NT2/D1 (cell line): Measurements from ENCODE around the gene EDC3.

Source experiments
- DNase-seq: peaks from one replicate; pipeline ENCODE4 v3.0.0-alpha.2; 2011; ENCODE audit warnings: low read depth, low spot score
- H3K27me3 ChIP-seq: 2 replicates; pipeline ENCODE4 v1.6.0; 2011; ENCODE audit warnings: mild to moderate bottlenecking; ENCODE audit not compliant: insufficient read length, insufficient read depth
- H3K36me3 ChIP-seq: 2 replicates; pipeline ENCODE4 v1.6.1; 2011; ENCODE audit warnings: mild to moderate bottlenecking, low read length, mixed read lengths; ENCODE audit not compliant: insufficient read depth, insufficient read length
- H3K4me1 ChIP-seq: 2 replicates; pipeline ENCODE4 v1.5.1; 2011; ENCODE audit not compliant: insufficient read depth, insufficient read length
- H3K4me3 ChIP-seq: 2 replicates; pipeline ENCODE4 v1.5.1; 2011; ENCODE audit warnings: low read depth; ENCODE audit not compliant: insufficient read length
- H3K9ac ChIP-seq: 2 replicates; pipeline ENCODE4 v1.6.0; 2011; ENCODE audit warnings: low read depth; ENCODE audit not compliant: insufficient read length
- H3K9me3 ChIP-seq: 2 replicates; pipeline ENCODE4 v1.5.1; 2011; ENCODE audit warnings: mild to moderate bottlenecking, low read length; ENCODE audit not compliant: insufficient read depth
- SUZ12 ChIP-seq: IDR thresholded peaks from 2 replicates; pipeline ENCODE4 v1.6.1; 2011; ENCODE audit not compliant: insufficient read length, insufficient read depth; ENCODE audit errors: extremely low read depth
- YY1 ChIP-seq: IDR thresholded peaks from 2 replicates; pipeline ENCODE4 v1.6.1; 2011; ENCODE audit not compliant: insufficient read length, insufficient read depth
- ZNF274 ChIP-seq: IDR thresholded peaks from 2 replicates; pipeline ENCODE4 v1.6.1; 2011; ENCODE audit warnings: mild to moderate bottlenecking, low read depth, low read length

EDC3 gene

GRCh38 chr15:74727727-74728126 is 31.9 kb upstream of the EDC3 start:
- H3K27me3 ChIP-seq, result peaks cover 44% of the 10 kb centered on the region
- no peaks in the 10 kb centered on the region for H3K36me3 ChIP-seq
- H3K9me3 ChIP-seq, result peaks cover 6% of the 10 kb centered on the region; the same call in 1 of the 2 replicates
- H3K4me1 ChIP-seq, result peaks cover 13% of the 10 kb centered on the region
- no peak for DNase-seq
- H3K9ac ChIP-seq, result no peak overlapping the region
- TF ChIP-seq YY1 (no peak), SUZ12 (no peak)
- H3K4me3 ChIP-seq, result no peak overlapping the region

- H3K27me3 ChIP-seq, result peaks cover 49% of the 10 kb centered on the region
- H3K4me1 ChIP-seq, result peaks cover 13% of the 10 kb centered on the region
- peak overlapping the region; percentile 73 for H3K9ac ChIP-seq
- peak overlapping the region; percentile 68 for H3K4me3 ChIP-seq
- no peak for DNase-seq
- H3K9me3 ChIP-seq, result peaks cover 6% of the 10 kb centered on the region; the same call in 1 of the 2 replicates
- TF ChIP-seq ZNF274, result no peak
- no peak for TF ChIP-seq SUZ12
- TF ChIP-seq YY1, result no peak
- H3K36me3 ChIP-seq, result no peaks in the 10 kb centered on the region
Measured at GRCh38 chr15:74726774-74727164, 30.9 kb upstream of the EDC3 start.

GRCh38 chr15:74725845-74726773 is 30.3 kb upstream of the EDC3 start:
- Histone ChIP-seq H3K36me3 (no peaks in the 10 kb centered on the region), H3K4me1 (peaks cover 11% of the 10 kb centered on the region), H3K27me3 (peaks cover 47% of the 10 kb centered on the region), H3K9me3 (peaks cover 6% of the 10 kb centered on the region; the same call in 1 of the 2 replicates), H3K9ac (peak overlapping the region; percentile 84), H3K4me3 (peak overlapping the region; percentile 68)
- no peak for TF ChIP-seq YY1
- no peak for TF ChIP-seq SUZ12
- no peak for TF ChIP-seq ZNF274
- no peak for DNase-seq

GRCh38 chr15:74725225-74725774 is 29.5 kb upstream of the EDC3 start, which contains the start of gene CYP1A1:
Gene CYP1A1, minus strand, starts transcription at chr15:74725528. Its CDS starts 2,431 bp downstream, at chr15:74723097.
- Histone ChIP-seq H3K4me3 (peak within 1 kb of the TSS; percentile 68), H3K9me3 (peaks cover 6% of the 10 kb centered on the region; the same call in 1 of the 2 replicates), H3K36me3 (no peaks in the 10 kb centered on the region), H3K4me1 (peaks cover 11% of the 10 kb centered on the region), H3K27me3 (peaks cover 46% of the 10 kb centered on the region), H3K9ac (peak within 1 kb of the TSS; percentile 84)
- TF ChIP-seq YY1, result no peak
- no peak for TF ChIP-seq SUZ12
- TF ChIP-seq ZNF274, result no peak
- DNase-seq, result no peak

- no peak for DNase-seq
- Histone ChIP-seq H3K9me3 (peaks cover 6% of the 10 kb centered on the region; the same call in 1 of the 2 replicates), H3K27me3 (peaks cover 46% of the 10 kb centered on the region), H3K9ac (no peak overlapping the region), H3K36me3 (no peaks in the 10 kb centered on the region), H3K4me1 (peaks cover 11% of the 10 kb centered on the region), H3K4me3 (no peak overlapping the region)
- TF ChIP-seq YY1 (no peak), SUZ12 (no peak), ZNF274 (no peak)
Measured at GRCh38 chr15:74724570-74725224, 28.9 kb upstream of the EDC3 start.

GRCh38 chr15:74723754-74724334 is 28.0 kb upstream of the EDC3 start:
- peak; percentile 60 for DNase-seq
- Histone ChIP-seq H3K36me3 (no peaks in the 10 kb centered on the region), H3K9me3 (peaks cover 6% of the 10 kb centered on the region; the same call in 1 of the 2 replicates), H3K27me3 (peaks cover 46% of the 10 kb centered on the region), H3K9ac (no peak overlapping the region), H3K4me3 (no peak overlapping the region), H3K4me1 (peaks cover 11% of the 10 kb centered on the region)
- TF ChIP-seq ZNF274 (no peak), YY1 (no peak), SUZ12 (no peak)
